ENCODE data around the gene BYSL. TPM values are rescaled to one million over a fixed set of nuclear protein-coding genes. Genes with fewer than 3 reads are reported as not detected.

BYSL gene
- polyA plus RNA-seq, 1 of the 3 experiments (the other 2 are of a cell fraction), result 56.0 TPM

DNA sequence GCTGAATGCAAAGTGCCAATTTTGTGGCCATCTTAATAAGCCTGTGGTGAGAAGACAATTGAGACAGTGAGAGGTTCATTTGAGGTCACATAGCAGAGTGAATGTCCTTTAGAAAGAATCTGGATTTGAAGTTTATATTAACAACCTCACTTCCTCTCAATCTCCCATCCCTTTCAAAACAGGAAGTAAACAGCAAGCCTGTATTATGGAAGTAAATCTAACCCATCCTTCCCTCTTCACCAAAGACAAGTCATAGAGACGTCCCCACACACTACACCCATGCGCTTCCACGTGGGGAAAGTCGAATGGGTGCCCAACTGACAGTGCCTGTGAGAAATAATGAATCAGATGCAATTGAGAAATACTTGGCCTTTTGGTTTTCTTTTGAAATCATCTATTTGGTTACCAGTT, 49.1 kb downstream of the BYSL start (continued):
- TF ChIP-seq RCOR1 (IDR thresholded peaks at IDR 0.05; ENCODE audit: low read length), result no peak
- no peak for TF ChIP-seq TAF1 (IDR thresholded peaks at IDR 0.05; ENCODE audit: borderline replicate concordance, low read depth, low read length)
- TF ChIP-seq, protein P1, sequence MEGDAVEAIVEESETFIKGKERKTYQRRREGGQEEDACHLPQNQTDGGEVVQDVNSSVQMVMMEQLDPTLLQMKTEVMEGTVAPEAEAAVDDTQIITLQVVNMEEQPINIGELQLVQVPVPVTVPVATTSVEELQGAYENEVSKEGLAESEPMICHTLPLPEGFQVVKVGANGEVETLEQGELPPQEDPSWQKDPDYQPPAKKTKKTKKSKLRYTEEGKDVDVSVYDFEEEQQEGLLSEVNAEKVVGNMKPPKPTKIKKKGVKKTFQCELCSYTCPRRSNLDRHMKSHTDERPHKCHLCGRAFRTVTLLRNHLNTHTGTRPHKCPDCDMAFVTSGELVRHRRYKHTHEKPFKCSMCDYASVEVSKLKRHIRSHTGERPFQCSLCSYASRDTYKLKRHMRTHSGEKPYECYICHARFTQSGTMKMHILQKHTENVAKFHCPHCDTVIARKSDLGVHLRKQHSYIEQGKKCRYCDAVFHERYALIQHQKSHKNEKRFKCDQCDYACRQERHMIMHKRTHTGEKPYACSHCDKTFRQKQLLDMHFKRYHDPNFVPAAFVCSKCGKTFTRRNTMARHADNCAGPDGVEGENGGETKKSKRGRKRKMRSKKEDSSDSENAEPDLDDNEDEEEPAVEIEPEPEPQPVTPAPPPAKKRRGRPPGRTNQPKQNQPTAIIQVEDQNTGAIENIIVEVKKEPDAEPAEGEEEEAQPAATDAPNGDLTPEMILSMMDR (IDR thresholded peaks at IDR 0.05), result no peak
- no peak for TF ChIP-seq YY1 (IDR thresholded peaks at IDR 0.05; ENCODE audit: low read depth)
- TF ChIP-seq, protein P2, sequence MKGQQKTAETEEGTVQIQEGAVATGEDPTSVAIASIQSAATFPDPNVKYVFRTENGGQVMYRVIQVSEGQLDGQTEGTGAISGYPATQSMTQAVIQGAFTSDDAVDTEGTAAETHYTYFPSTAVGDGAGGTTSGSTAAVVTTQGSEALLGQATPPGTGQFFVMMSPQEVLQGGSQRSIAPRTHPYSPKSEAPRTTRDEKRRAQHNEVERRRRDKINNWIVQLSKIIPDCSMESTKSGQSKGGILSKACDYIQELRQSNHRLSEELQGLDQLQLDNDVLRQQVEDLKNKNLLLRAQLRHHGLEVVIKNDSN (IDR thresholded peaks at IDR 0.05; ENCODE audit: borderline replicate concordance, low read depth), result no peak
- no peak for TF ChIP-seq RFX5 (IDR thresholded peaks at IDR 0.05; ENCODE audit: low read length)
- TF ChIP-seq GATA2 (CRISPR knock-in tag; IDR thresholded peaks at IDR 0.05), result no peak

DNA sequence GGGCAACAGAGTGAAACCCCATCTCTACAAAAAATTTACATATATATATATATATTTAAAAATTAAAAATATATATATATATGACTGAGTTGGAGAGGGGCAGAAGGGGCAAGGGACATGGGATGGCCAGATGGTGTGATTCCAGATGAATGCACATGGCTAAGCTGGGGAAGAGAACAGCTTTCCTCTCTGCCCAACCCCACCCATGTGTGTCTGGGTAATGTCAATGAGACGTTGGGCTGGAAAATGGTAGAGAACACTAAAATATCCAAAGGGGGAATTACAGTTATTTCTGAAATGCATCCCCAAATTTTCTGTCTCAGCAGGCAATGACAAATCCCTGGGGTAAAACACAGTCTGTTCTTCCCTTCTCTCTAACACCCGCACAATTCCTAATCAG, 51.5 kb downstream of the BYSL start:
- H3K9me3 ChIP-seq, result no peaks in the 10 kb centered on the region
- no peak for DNase-seq
- H3K4me1 ChIP-seq (ENCODE audit: control insufficient read depth in 1 of 2, insufficient read depth in 2 of 2, low read depth in 1 of 2, low read length in 1 of 2), result no peaks in the 10 kb centered on the region; a peak in 1 of 4 replicates
- H3K9ac ChIP-seq, result no peak overlapping the region
- H3F3A ChIP-seq (replicated peaks; ENCODE audit: insufficient read depth), result peaks cover 3% of the 10 kb centered on the region
- no peak overlapping the region for H3K4me2 ChIP-seq
- ChIA-PET CTCF (no interaction called here), POLR2A (no interaction called here)
- H3K36me3 ChIP-seq (replicated peaks in 1 of 2; ENCODE audit: control insufficient read depth in 1 of 2, insufficient read depth in 2 of 2, low read length in 1 of 2), result no peaks in the 10 kb centered on the region
- H3K9me2 ChIP-seq, result no peaks in the 10 kb centered on the region
- H3K4me3 ChIP-seq (ENCODE audit: low read depth in 2 of 2, low read length in 1 of 2), result no peak overlapping the region
- WGBS (ENCODE audit: low lambda C conversion rate), result 79% methylated on average over 2 of the region's 2 CpGs
- no peaks in the 10 kb centered on the region for H3K27me3 ChIP-seq (ENCODE audit: insufficient read depth)
- no peaks in the 10 kb centered on the region for H4K20me1 ChIP-seq (ENCODE audit: insufficient read depth)
- H3K27ac ChIP-seq (ENCODE audit: low read depth in 2 of 2, low read length in 1 of 2), result no peak overlapping the region
- no peak overlapping the region for H2AFZ ChIP-seq (ENCODE audit: low read depth)
- H3K79me2 ChIP-seq (ENCODE audit: insufficient read depth), result no peaks in the 10 kb centered on the region
- TF ChIP-seq GATA2 (CRISPR knock-in tag; IDR thresholded peaks at IDR 0.05) (no peak), TAF1 (IDR thresholded peaks at IDR 0.05; ENCODE audit: borderline replicate concordance, low read depth, low read length) (no peak), ELF1 (IDR thresholded peaks at IDR 0.05) (no peak), SMC3 (IDR thresholded peaks at IDR 0.05; ENCODE audit: low read depth, low read length) (no peak), FOXJ3 (CRISPR knock-in tag; IDR thresholded peaks at IDR 0.05) (no peak), FOXM1 (IDR thresholded peaks at IDR 0.05; ENCODE audit: low read depth) (no peak), RFX5 (IDR thresholded peaks at IDR 0.05; ENCODE audit: low read length) (no peak), EP300 (IDR thresholded peaks at IDR 0.05; ENCODE audit: borderline replicate concordance in 1 of 2, low read depth in 1 of 2, low read length in 1 of 2) (no peak), GABPA (IDR thresholded peaks at IDR 0.05; ENCODE audit: low read depth) (no peak), JUND (IDR thresholded peaks at IDR 0.05) (no peak), FOSL2 (IDR thresholded peaks at IDR 0.05; ENCODE audit: borderline replicate concordance, low read depth) (no peak)
- TF ChIP-seq, protein P3, sequence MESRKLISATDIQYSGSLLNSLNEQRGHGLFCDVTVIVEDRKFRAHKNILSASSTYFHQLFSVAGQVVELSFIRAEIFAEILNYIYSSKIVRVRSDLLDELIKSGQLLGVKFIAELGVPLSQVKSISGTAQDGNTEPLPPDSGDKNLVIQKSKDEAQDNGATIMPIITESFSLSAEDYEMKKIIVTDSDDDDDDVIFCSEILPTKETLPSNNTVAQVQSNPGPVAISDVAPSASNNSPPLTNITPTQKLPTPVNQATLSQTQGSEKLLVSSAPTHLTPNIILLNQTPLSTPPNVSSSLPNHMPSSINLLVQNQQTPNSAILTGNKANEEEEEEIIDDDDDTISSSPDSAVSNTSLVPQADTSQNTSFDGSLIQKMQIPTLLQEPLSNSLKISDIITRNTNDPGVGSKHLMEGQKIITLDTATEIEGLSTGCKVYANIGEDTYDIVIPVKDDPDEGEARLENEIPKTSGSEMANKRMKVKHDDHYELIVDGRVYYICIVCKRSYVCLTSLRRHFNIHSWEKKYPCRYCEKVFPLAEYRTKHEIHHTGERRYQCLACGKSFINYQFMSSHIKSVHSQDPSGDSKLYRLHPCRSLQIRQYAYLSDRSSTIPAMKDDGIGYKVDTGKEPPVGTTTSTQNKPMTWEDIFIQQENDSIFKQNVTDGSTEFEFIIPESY (IDR thresholded peaks at IDR 0.05; ENCODE audit: borderline replicate concordance, low read depth), result no peak
- TF ChIP-seq, protein P4, sequence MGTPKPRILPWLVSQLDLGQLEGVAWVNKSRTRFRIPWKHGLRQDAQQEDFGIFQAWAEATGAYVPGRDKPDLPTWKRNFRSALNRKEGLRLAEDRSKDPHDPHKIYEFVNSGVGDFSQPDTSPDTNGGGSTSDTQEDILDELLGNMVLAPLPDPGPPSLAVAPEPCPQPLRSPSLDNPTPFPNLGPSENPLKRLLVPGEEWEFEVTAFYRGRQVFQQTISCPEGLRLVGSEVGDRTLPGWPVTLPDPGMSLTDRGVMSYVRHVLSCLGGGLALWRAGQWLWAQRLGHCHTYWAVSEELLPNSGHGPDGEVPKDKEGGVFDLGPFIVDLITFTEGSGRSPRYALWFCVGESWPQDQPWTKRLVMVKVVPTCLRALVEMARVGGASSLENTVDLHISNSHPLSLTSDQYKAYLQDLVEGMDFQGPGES (IDR thresholded peaks at IDR 0.05; ENCODE audit: low read depth, low read length), result no peak
- TF ChIP-seq, protein P5, sequence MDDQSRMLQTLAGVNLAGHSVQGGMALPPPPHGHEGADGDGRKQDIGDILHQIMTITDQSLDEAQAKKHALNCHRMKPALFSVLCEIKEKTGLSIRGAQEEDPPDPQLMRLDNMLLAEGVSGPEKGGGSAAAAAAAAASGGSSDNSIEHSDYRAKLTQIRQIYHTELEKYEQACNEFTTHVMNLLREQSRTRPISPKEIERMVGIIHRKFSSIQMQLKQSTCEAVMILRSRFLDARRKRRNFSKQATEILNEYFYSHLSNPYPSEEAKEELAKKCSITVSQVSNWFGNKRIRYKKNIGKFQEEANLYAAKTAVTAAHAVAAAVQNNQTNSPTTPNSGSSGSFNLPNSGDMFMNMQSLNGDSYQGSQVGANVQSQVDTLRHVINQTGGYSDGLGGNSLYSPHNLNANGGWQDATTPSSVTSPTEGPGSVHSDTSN (IDR thresholded peaks at IDR 0.05), result no peak
- TF ChIP-seq, protein P6, sequence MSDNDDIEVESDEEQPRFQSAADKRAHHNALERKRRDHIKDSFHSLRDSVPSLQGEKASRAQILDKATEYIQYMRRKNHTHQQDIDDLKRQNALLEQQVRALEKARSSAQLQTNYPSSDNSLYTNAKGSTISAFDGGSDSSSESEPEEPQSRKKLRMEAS (IDR thresholded peaks at IDR 0.05; ENCODE audit: low read depth), result no peak
- TF ChIP-seq, protein P7, sequence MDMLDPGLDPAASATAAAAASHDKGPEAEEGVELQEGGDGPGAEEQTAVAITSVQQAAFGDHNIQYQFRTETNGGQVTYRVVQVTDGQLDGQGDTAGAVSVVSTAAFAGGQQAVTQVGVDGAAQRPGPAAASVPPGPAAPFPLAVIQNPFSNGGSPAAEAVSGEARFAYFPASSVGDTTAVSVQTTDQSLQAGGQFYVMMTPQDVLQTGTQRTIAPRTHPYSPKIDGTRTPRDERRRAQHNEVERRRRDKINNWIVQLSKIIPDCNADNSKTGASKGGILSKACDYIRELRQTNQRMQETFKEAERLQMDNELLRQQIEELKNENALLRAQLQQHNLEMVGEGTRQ (IDR thresholded peaks at IDR 0.05; ENCODE audit: borderline replicate concordance, low read depth, low read length), result no peak
- TF ChIP-seq, protein P2 (IDR thresholded peaks at IDR 0.05; ENCODE audit: borderline replicate concordance, low read depth), result no peak

Measured in SK-N-SH (cell line).